ENCODE data around the gene GGN.
"Not testable (repeated sequence)": the region's sequence is repeated elsewhere in the genome, so short reads cannot be mapped to it uniquely, and the experiment has no call there.

Gene GGN

DNA sequence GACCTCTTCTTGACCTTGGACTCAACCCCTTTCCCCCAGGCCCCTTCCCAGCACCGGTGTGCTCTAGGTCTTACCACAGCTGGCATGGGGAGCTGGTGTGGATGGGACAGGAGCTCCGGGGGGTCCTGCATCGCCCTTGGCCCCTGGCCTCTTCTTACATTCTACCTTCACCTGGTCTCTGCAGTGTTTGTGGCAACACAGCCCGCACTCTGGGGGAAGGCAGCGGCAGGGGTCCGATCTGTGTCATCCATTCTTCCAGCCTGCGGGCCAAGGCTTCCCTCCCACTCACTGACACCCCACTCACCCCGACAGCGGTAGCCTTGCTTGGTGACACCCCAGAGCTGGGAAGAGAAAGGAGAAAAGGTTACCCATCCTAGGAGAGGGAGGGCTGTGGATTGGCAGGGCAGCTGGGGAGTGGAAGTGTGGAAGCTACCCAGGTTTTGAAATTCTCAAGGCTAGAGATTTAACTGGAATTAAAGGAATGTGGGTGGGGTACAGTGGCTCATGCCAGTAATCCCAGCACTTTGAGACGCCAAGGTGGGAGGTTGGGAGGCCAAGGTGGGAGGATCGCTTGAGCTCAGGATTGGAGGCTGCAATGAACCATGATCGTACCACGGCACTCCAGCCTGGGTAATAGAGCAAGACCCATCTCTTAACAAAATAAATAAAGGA lies 23.3 kb upstream of the GGN start:
- DNase-seq: no peak

DNA sequence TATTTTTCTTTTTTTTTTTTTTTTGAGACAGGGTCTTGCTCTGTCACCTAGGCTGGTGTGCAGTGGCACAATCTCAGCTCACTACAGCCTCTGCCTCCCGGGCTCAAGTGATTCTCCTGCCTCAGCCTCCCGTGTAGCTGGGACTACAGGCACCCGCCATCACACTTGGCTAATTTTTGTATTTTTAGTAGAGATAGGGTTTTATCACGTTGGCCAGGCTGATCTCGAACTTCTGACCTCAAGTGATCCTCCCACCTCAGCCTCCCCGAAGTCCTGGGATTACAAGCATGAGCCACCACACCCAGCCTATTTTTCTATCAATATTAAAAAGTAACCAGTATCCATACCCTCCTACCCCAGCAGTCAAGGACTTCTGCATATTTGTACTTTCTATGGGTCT lies 22.6 kb upstream of the GGN start:
- DNase-seq: not testable (repeated sequence)

DNA sequence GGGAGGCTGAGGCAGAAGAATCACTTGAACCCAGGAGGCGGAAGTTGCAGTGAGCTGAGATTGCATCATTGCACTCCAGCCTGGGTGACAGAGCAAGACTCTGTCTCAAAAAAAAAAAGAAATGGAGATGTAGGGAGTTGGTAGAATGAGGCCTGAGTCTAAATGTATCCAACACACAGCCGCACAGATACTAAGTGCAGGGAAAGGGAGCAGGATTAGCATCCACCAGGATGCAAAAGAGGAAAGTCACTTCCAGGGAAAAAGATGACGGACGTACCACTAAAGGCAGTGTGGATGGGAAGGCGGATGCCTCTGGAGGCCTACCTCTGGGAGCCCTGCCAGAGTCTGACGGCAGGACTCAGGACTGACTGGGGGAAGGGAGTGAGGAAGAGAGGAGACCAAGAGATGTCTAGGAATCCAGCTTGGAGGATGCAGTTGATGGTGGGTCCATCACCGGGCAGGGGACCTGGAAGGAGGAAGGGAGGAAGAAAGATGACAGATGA lies 21.8 kb upstream of the GGN start:
- DNase-seq: no peak

DNA sequence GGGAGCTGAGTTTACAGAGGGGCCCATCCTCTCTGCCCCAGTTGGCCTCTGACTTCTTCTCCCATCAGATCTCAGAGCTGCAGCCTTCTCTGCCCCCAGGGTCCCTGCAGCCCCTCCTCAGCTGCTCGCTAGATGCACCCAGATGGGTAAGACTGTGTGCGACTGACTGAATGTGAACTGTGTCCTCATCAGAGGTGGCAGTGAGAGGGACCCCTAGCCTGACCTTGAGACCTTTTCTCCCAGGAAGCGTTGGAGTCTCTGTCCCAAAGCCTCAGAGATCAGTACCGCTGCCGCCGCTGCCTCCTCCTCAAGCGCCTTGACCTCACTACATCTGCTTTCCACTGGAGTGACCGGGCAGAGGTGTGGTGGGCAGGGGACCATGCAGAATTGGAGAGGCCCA lies 17.4 kb upstream of the GGN start:
- DNase-seq: no peak

DNA sequence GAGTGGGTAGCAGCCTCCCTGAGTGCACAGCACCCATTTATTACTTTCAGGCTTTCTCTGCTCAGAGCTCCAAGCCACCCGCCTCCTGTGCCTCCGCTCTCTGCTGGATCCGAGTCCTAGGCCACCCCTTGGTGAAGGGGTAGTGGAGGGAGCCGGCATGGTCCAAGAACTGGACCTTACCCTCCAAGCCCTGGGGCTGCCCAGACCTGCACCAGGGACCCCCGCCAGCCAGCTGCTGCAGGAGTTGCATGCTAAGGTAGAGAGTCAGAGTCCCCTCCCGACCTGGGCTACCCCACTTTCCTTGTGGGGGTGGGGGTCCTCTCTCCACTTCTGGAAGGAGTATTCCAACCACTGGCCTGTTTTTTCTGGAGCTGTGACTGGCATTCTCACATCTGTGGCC lies 17.0 kb upstream of the GGN start:
- DNase-seq: no peak

DNA sequence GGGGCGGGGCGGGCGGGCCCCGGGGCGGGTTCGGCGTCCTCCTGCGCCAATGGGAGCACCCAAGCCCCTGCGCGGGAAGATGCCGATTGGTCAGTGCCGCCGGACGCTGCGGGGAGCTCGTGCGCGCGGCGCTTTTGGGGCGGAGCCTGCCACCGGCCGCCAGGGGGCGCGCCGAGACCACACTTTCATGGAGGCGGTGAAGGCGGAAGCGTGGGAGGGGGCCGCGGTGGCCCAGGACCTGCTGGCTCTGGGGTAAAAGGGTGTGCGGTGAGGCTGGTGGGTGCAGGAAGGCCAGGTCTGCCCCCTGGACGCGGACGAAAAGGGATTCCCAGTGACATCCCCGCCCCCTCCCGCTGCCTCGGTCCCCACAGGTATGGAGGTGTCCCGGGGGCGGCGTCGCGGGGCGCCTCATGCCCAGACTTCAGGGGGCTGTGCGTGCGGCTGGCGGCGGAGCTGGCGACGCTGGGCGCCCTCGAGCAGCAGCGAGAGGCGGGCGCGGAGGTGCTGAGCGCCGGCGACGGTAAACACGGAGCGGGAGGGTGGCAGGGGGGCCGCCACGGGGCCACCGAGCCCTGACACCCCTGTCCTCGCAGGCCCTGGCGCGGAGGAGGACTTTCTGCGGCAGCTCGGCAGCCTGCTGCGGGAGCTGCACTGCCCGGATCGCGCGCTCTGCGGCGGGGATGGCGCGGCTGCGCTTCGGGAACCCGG lies 15.3 kb upstream of the GGN start, which contains the start of gene FAM98C:
Gene FAM98C (plus strand): TSS at position 127 of the 708 bp plus-strand sequence. CDS start 61 bp downstream, at position 188.
- peak; percentile 99 for DNase-seq

DNA sequence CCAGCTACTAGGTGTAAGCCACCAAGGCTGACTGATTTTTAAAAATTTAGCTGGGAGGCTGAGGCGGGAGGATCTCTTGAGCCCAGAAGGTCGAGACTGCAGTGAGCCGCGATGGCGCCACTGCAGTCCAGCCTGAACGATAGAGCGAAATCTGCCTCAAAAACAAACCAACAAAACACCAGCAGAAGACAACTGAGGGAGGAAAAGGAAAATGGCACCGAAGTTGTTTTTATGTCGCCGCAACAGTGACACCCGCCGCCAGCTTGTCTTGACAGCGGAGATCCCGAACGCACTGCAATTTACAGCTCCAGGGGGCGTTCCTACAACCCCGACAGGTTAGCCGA lies 14.8 kb upstream of the GGN start:
- no peak for DNase-seq

DNA sequence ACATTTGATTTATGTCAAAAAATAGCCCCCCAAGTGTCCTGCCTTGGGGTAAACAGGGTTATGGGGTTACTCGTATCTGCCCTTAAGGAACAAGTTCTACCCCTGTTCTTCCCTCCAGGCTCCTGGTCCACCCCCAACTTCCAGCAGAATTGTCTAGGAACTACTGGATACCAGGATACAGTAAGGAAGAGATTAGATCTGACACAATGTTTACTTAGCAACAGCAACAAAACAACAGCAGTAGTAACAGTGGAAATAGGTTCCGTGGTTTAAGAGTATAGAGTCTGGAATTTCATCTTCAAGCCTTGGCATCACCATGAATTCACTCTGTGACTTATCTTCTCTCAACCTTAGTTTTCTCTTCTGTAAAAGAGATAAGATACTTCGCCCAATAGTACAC lies 13.3 kb upstream of the GGN start:
- no peak for DNase-seq

DNA sequence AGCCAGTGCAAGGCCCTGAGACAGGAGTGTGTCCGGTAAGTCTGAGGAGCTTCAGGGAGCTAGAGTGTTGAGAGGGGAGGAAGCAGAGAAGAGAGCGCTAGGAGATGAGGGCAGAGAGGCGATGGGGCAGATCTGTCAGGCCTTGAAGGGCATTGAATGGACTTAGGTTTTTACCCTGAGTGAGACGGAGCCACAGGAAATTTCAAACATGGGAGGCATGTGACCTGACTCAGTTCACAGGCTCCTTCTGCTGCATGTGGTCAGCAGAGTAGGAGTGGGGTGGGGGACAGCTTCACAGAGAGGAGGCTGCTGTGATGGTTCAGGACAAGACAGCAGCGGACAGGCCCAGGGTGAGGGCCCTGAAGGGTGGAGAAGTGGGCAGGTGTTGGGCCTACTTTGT lies 12.5 kb upstream of the GGN start:
- DNase-seq: no peak

DNA sequence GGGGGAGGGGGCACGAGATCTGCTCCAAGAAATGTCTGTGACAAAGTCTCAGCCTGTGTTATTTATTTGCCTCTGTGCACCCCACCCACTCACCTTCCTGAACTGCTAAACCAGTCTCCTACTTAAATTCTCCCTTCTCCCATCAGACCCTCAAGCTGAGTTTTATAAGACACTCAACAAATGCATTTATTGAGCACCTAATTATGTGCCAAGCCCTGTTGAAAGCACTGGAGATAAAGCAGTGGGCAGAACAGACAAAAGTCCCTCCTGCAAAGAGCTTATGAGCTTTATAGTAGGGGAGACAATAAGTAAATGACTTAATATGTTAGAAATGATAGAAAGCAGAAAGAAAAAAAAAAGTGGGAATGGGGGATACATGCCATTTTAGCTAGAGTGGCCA lies 11.7 kb upstream of the GGN start:
- DNase-seq: no peak

DNA sequence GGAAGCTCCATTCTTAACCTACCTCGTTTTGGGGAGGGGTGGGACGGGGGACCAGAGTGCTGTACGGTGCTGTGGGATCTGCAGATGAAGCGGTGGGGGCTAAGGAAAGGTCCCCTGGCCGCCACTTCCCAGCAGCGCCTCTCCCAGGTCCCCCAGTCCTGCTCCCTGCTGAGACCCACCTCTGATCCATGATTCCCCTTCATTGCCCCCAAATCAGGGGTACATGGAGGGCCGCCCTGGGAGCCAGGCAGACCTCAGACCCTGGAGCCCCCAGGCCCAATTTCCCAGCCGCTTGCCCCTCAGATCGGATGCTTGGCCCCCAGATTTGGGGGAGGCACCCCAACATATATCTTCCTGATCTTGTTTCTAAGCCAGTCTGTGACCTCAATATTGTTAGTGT lies 11.2 kb upstream of the GGN start:
- DNase-seq: no peak

DNA sequence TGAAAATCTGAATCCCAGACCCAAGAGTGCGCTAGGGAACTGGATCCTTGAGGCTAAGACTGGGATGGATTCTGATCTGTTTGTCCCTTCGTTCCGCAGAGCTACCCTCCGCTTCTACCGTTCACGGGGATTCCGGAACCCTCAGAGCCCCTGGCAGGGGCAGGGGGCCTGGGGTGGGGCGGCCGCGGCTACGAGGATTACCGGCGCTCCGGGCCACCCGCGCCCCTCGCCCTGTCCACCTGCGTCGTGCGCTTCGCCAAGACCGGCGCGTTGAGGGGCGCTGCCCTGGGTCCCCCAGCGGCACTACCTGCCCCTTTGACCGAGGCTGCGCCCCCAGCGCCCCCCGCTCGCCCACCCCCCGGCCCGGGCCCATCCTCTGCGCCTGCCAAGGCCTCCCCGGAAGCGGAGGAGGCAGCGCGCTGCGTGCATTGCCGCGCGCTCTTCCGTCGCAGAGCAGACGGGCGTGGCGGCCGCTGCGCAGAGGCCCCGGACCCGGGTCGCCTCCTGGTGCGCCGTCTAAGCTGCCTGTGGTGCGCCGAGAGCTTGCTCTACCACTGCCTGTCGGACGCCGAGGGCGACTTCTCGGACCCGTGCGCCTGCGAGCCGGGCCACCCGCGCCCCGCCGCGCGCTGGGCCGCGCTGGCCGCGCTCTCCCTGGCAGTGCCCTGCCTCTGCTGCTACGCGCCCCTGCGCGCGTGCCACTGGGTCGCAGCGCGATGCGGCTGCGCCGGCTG lies 7.7 kb upstream of the GGN start:
- DNase-seq: peak; percentile 53

DNA sequence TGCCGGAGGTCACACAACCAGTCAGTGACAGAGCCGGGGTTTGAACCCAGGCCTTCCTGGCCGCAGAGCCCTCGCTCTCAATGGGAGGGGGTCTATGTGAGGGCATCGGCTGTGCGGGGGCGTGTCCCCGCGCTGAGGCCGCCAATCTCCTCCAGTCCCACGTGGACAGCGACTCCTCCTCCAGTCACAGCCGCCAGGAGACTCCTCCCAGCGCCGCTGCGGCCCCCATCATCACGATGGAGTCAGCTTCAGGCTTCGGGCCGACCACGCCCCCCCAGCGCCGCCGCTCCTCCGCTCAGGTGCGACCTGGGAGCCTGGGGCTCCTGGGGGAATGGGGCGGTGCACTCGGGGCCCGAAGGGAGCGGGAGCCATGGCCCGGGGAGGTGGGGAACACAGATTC lies 6.7 kb upstream of the GGN start:
- peak; percentile 67 for DNase-seq

DNA sequence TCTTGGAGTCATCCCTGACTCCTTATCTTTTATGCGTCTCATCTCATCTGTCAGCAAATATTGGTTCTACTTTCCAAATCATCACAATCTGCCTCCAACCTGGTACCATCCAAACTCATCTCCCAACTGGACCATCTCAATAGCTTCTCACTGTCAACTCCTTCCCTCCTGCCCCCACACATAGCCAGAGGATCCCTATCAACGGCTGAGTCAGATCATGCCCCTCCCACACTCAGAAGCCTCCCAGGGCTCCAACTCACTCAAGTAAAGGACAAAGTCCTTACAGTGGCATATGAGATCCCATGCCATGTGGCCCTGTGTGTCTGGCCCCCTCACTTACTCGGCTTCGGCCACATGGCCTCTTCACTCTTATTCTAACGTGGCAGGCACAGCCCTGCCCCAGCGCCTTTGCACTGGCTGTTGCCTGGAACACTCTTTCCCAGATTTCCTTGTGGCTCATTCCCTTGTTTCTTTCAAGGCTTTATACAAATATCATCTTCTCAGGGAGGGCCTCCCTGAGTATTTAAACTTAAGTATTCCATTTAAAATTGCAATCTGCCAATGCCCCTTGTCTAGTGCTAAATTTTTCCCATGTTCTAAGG lies 5.0 kb upstream of the GGN start:
- no peak for DNase-seq

DNA sequence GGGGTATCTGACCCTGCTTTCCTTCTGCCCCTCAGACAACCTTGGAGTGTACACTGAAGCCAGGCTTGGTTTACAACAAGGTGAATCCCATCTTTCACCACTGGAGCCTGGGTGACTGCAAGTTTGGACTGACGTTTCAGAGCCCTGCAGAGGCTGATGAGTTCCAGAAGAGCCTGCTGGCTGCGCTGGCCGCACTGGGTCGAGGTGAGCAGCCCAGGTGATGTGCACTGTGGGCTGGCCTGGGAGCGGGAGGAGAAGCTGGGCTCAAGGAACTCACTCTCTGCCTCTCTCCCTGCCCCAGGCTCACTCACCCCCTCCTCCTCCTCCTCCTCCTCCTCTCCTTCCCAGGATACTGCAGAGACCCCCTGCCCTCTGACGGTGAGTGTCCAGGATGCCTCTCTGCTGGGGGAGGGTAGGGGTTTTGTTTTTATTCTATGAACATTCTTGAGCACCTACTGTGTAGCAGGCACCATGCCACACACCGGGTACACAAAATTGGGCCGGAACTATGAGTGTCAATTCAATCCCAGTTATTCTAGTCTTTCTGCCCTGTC lies 4.2 kb upstream of the GGN start:
- DNase-seq: no peak

DNA sequence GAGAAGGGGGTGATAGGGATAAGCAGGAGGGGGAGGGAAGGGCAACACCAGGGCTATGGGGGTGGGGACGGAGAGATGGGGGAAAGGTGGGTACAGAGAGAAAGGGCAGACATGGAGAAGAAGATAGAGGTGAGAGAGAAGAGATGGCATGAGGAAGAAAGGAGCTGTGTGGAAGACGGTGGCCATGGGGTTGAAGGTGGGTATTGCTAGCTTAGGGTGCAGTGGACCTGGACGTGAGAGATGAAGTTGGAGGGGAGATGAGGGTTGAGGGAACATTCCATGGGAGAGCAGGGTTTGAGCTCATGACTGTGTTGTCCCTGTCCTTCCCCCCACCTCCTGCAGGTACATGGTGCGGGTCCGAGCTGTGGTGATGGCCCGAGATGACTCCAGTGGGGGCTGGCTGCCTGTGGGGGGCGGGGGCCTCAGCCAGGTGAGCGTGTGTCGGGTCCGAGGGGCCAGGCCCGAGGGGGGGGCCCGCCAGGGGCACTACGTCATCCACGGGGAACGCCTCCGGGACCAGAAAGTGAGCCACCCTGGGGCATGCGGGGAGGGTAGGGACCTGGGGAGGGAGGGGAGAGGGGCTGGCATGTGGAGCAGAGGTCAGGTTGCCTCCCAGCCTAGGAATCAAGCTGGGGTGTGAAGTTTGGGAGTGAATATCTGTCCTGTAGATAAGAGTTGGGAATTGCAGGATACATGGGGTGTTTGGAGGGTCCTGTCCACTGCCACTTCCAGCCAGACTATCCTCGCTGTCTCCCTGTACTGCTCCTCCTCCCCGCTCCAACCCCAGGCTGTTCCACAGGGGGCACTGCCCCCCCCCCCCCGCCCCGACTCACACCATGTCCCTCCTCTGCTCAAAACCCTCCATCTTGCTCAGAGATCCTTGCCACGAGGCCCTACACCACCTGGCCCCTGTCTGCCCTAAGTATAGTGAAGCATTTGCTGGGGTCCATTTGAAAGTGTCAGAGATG lies 2.4 kb upstream of the GGN start:
- no peak for DNase-seq

DNA sequence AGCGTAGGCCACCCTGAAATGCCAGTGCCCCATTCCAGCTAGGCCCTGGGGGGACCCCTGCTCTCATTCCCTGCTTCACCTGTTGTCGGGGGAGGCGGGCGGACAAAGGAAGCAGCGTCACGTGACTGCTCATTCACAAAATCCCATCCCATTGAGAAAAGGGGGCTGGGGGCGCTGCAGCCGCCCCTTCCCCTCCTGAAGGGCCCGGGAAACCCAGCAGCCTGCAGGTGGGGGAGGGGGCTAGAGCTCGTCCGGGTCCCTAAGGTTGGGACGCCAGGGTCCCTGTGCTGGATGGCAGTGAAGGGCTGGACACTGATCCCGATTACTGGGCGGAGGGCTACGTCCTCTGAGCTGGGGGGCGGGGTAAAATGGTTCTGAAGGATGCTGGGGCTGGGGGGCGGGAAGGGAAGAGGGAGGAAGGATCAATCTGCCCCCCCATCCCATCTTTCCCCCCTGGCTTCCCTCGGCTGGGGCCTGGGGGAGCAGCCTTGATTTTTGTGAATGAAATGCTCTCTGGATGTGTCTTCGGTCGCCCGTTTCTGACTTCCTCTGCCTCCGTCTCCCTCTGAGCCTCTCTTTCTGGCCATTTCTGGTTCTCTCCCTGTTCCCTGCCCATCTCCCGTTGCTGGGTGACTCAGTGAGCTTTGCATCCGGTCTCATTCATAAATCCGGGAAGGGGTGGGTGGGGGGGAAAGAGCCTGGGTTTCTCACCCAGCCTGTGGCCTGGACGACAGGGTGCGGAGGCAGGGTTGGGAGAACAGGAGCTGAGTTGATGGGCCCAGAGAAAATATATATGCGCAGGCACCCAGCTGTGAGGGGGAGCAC lies 1.5 kb upstream of the GGN start:
- no peak for DNase-seq

DNA sequence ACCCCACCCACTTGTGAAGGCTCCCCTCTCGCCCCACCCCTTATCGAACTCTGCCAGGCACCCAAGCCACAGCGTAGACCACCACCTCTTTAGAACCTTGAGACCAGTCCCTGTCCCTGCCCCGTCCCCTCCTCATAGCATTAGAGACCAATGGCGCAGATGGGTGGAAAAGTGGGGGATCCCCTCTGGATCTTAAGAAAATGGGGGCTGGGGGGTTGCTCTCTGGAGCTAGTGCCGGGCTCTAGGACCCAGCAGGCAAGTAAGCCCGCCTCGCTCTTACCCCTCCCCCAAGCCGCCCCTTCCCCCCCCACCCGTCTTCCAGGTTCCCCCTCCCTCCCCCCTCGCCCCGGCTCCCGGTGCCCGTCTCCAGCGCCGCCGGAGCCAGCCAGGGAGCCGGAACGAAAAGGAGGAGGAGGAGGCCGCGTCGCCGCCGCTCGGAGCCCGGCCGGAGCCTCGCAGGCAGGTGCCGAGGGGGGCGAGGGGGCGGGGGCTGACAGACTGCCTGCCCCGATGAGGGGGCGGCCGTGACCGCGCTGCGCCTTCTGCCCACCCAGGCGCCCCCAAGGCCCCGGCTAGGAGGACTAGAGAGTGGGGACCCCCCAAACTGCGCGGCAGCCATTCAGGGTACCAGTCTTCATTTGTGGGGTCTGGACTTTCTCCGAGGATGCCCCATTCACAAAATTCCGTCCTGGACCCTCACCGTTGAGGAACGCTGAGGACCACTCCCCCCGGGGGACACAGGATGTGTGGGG lies 691 bp upstream of the GGN start, which contains the start of gene SPRED3:
Gene SPRED3 (plus strand): TSS at position 349 of the 752 bp plus-strand sequence. CDS start 1,606 bp downstream, outside the sequence.
- no peak for DNase-seq

DNA sequence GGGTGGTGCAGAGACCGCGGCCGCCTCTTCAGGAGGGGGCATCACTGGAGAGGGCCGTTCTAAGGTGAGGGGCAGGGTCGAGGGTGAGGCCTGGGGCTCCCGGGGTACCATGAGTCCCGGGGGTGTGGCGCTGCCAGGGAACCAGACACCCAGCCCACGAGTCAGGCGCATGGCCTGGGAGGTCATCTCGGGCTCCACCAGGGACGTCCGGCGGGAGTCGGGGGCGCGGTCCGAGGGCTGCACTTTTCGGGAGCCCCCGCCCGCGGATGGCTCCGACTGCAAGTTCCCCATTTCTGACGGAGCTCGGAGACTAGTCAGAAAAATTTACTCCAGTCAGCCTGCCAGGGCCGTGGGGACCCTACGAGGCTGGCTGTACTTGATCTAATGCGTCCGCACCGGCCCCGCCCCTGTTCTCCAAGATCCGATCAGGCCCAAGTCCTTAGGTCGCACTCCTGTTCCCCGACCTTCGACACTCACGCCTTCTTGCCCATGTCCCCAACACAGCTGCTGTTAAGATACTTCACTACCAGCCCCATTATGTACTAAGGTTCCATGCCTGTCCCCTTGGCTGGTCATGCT lies 774 bp downstream of the GGN start:
- no peak for DNase-seq

Measured in activated CD4-positive, CD25-positive, alpha-beta regulatory T cell treated with anti-CD3 and anti-CD28 coated beads, Interleukin-2, amount 50 U/mL, for 72 hours (primary cell).